Myometrial cell (primary cell): Measurements from ENCODE around the gene MTA3. TPM values are rescaled to one million over a fixed set of nuclear protein-coding genes. Genes with fewer than 3 reads are reported as not detected.

Experiments
- total RNA-seq: library from RNA; depleted of rRNA; stranded (reverse); fragments of >200 nt; gene quantifications from 2 replicates; pipeline ENCODE4 v1.2.3, GENCODE V29; 2015

MTA3 gene
- total RNA-seq = 19.6 and 20.9 TPM in 2 replicates

GRCh38 chr2:42568401-42569115, at the start of gene MTA3:
Gene MTA3, plus strand, starts transcription at chr2:42568632. Its CDS starts 114 bp downstream, at chr2:42568746.

GRCh38 chr2:42764096-42764495, 195.7 kb downstream of the MTA3 start, which contains the start of gene OXER1:
Gene OXER1, minus strand, starts transcription at chr2:42764135. Its CDS starts 73 bp downstream, at chr2:42764062.

GRCh38 chr2:42792583-42793333, 224.3 kb downstream of the MTA3 start, which contains the start of gene HAAO:
Gene HAAO, minus strand, starts transcription at chr2:42792583. Its CDS starts 47 bp downstream, at chr2:42792536.

Other genes with a start within 250 kb of the MTA3 start
- 211 and 253 TPM in 2 replicates for gene COX7A2L, start 207.4 kb upstream of the MTA3 start, total RNA-seq
- gene KCNG3, start 74.7 kb upstream of the MTA3 start, total RNA-seq = not detected in 2 replicates
- not detected in 2 replicates for gene OXER1, start 195.5 kb downstream of the MTA3 start, total RNA-seq
- gene HAAO, start 224.0 kb downstream of the MTA3 start, total RNA-seq = not detected in 2 replicates